K562 (cell line): ENCODE measurements around the gene GABRA4. TPM values are rescaled to one million over a fixed set of nuclear protein-coding genes. Genes with fewer than 3 reads are reported as not detected.

ENCODE experiments used
- ATAC-seq: fragments of 200-7000 bp; cut with Tn5 transposase; 3 replicates; pipeline ENCODE4 v1.9.1; 2020; ENCODE audit warnings: moderate library complexity
- BruUV-seq: library from RNA; stranded (reverse); fragments of 400-500 nt; replicated peaks from 2 replicates; lab custom pipeline; 2021; lab: Mats Ljungman, UMichigan
- CTCF ChIA-PET: fragments of 300-600 bp; formaldehyde crosslinking; extraction: SDS; loops from one replicate; lab custom pipeline; 2021; ENCODE audit warnings: low intra/inter-chr PET ratio; lab: Yijun Ruan, JAX
- POLR2A ChIA-PET: fragments of 300-600, 350-650 bp; sonication (Branson Sonifier 250); formaldehyde crosslinking; extraction: SDS; loops from one replicate; lab custom pipeline; 2021; ENCODE audit warnings: antibody characterized with exemption, inconsistent platforms; lab: Yijun Ruan, JAX
- DNase-seq, 4 experiments: peaks; one replicate each; pipeline versions ENCODE4 v3.0.0 to v3.0.0-alpha.2; 2011 to 2018; ENCODE audit warnings: low spot score in 3 of 4, mixed read lengths in 3 of 4; ENCODE audit errors: extremely low read depth in 1 of 4
- FAIRE-seq: peaks from 2 replicates; lab custom pipeline; 2011; peaks lifted over from hg19 to GRCh38; lab: Jason Lieb, UNC
- H2AFZ ChIP-seq: 2 replicates; pipeline ENCODE4 v1.6.0; 2011; ENCODE audit warnings: low read depth, low read length, control low read depth, inconsistent platforms
- H3K27ac ChIP-seq: fragments of 200-600 bp; 3 replicates; pipeline ENCODE4 v1.8.0; 2011; ENCODE audit warnings: low read depth, mild to moderate bottlenecking, control low read depth, inconsistent platforms, low read length, moderate library complexity, mixed read lengths; ENCODE audit errors: extremely low read depth
- H3K27me3 ChIP-seq, 2 experiments: fragments of 300-600 bp in 1 of 2; 2 replicates in 1 of 2; 3 replicates in 1 of 2; pipeline versions ENCODE4 v1.6.0 to v1.8.0; 2011; ENCODE audit warnings: inconsistent platforms in 2 of 2, low read length in 2 of 2, mild to moderate bottlenecking in 1 of 2, mixed read lengths in 1 of 2, moderate library complexity in 1 of 2; ENCODE audit not compliant: control insufficient read depth in 2 of 2, insufficient read depth in 2 of 2
- H3K36me3 ChIP-seq: fragments of 300-600 bp; 3 replicates; pipeline ENCODE4 v1.8.0; 2011; ENCODE audit warnings: mild to moderate bottlenecking, low read length, inconsistent platforms; ENCODE audit not compliant: control insufficient read depth, insufficient read depth
- H3K4me1 ChIP-seq, 2 experiments: fragments of 200-600 bp in 1 of 2; replicated peaks in 1 of 2; 2 replicates in 1 of 2; 3 replicates in 1 of 2; pipeline versions ENCODE4 v1.5.1 to v1.8.0; 2011; ENCODE audit warnings: inconsistent platforms in 2 of 2, low read length in 2 of 2, mild to moderate bottlenecking in 1 of 2, mixed read lengths in 1 of 2, moderate library complexity in 1 of 2; ENCODE audit not compliant: control insufficient read depth in 2 of 2, insufficient read depth in 2 of 2
- H3K4me2 ChIP-seq: 2 replicates; pipeline ENCODE4 v1.6.1; 2011; ENCODE audit warnings: low read length, control low read depth, inconsistent platforms, mixed read lengths; ENCODE audit not compliant: insufficient read depth
- H3K4me3 ChIP-seq: fragments of 200-600 bp; sonication (generic), shearing (Covaris generic); 2 replicates; pipeline ENCODE4 v1.5.1; 2016; ENCODE audit warnings: control low read depth, inconsistent platforms
- H3K79me2 ChIP-seq: fragments of 200-600 bp; 3 replicates; pipeline ENCODE4 v1.8.0; 2011; ENCODE audit warnings: low read length, inconsistent platforms; ENCODE audit not compliant: control insufficient read depth, insufficient read depth
- H3K9ac ChIP-seq, 2 experiments: 2 replicates each; pipeline versions ENCODE4 v1.6.0 to v1.6.1; 2011; ENCODE audit warnings: low read depth in 2 of 2, low read length in 2 of 2, control low read depth in 1 of 2, inconsistent platforms in 1 of 2, mild to moderate bottlenecking in 1 of 2, mixed read lengths in 1 of 2; ENCODE audit not compliant: insufficient read depth in 1 of 2
- H3K9me1 ChIP-seq: one replicate; pipeline ENCODE4 v1.6.0; 2011; ENCODE audit warnings: inconsistent platforms, mild to moderate bottlenecking, low read length, moderate library complexity; ENCODE audit not compliant: control insufficient read depth, insufficient read depth
- H3K9me3 ChIP-seq: replicated peaks from 2 replicates; pipeline ENCODE4 v1.5.1; 2011; ENCODE audit warnings: low read depth, low read length, inconsistent platforms; ENCODE audit not compliant: control insufficient read depth, insufficient read depth
- H4K20me1 ChIP-seq: replicated peaks from 2 replicates; pipeline ENCODE4 v1.6.1; 2011; ENCODE audit warnings: low read length, inconsistent platforms, mixed read lengths; ENCODE audit not compliant: control insufficient read depth, insufficient read depth
- BMI1 ChIP-seq: fragments of 150-350 bp; IDR thresholded peaks from 2 replicates; pipeline ENCODE4 v1.6.1; 2014; ENCODE audit warnings: low read length
- DACH1 ChIP-seq: fragments of 450-650 bp; IDR thresholded peaks from 2 replicates; pipeline ENCODE4 v1.6.1; 2018; ENCODE audit not compliant: partially characterized antibody
- HNRNPK ChIP-seq: fragments of 200-400 bp; formaldehyde crosslinking; IDR thresholded peaks from one replicate; pipeline ENCODE4 v1.6.1; 2018; ENCODE audit warnings: mild to moderate bottlenecking, low read depth, low read length; ENCODE audit not compliant: poor library complexity, severe bottlenecking
- MXD1 ChIP-seq: fragments of 250-450 bp; sonication (Bioruptor Pico); IDR thresholded peaks from 2 replicates; pipeline ENCODE4 v1.8.0; 2021; ENCODE audit warnings: borderline replicate concordance, mild to moderate bottlenecking, moderate library complexity; ENCODE audit not compliant: poor library complexity, severe bottlenecking
- TFE3 ChIP-seq: fragments of 450-650 bp; formaldehyde crosslinking; IDR thresholded peaks from 2 replicates; pipeline ENCODE4 v1.4.0; 2020; ENCODE audit warnings: mild to moderate bottlenecking, mixed read lengths
- WGBS: fragments of 100-300 bp; shearing (Covaris generic); methylation state at CpG from one replicate; pipeline ENCODE4 v1.1.6; 2016; ENCODE audit warnings: low coverage, mixed read lengths; ENCODE audit not compliant: insufficient coverage; ENCODE audit errors: missing lambda C conversion rate; 5-methylcytosine and 5-hydroxymethylcytosine counted together
- in situ Hi-C: fragments of 300-500 bp; cut with MboI; formaldehyde crosslinking; loops from 4 replicates; pipeline ENCODE4 v1.15.0; 2018; ENCODE audit warnings: inconsistent platforms, mixed read lengths
- intact Hi-C: fragments of 100-400 bp; cut with micrococcal nuclease; formaldehyde crosslinking; loops from 2 replicates; pipeline ENCODE4 v1.14.2; 2022
- polyA plus RNA-seq, 8 experiments: library from polyadenylated mRNA; depleted of rRNA in 4 of 8; stranded (reverse) in 5 of 8; unstranded in 3 of 8; fragments of >200 nt; fragmentation: Nextera tagmentation in 2 of 8; fragmentation: Illumina TruSeq in 1 of 8; extraction: Ambion mirVana in 2 of 8; extraction: Trizol in 1 of 8; gene quantifications; 2 replicates each; pipeline versions ENCODE4 v1.2.1 to v1.2.3, GENCODE V29; 2011 to 2014; ENCODE audit warnings: inconsistent platforms in 1 of 8, missing spikeins in 1 of 8
- total RNA-seq, 7 experiments: library from RNA; depleted of rRNA in 6 of 7; stranded (reverse); fragments of >200 nt in 6 of 7; fragmentation: Illumina TruSeq in 2 of 7; extraction: Trizol in 2 of 7; gene quantifications; 2 replicates each; pipeline versions ENCODE4 v1.2.1 to v1.2.3, GENCODE V29; 2011 to 2021; ENCODE audit warnings: low replicate concordance in 1 of 7
- TF ChIP-seq, protein P1 (sequence below): sonication (generic); formaldehyde crosslinking; IDR thresholded peaks from 2 replicates; pipeline ENCODE4 v1.8.1; 2023; ENCODE audit warnings: mild to moderate bottlenecking, missing genetic modification reagents

GABRA4 gene
- total and polyA plus RNA-seq, 9 of the 15 experiments (the other 6 are each of a cell fraction or from before 2014, with no cell fraction given), result not detected

GRCh38 chr4:46909078-46909477 lies 84.3 kb downstream of the GABRA4 start, which contains the start of gene COX7B2 (continued):
- TF ChIP-seq, protein P1, sequence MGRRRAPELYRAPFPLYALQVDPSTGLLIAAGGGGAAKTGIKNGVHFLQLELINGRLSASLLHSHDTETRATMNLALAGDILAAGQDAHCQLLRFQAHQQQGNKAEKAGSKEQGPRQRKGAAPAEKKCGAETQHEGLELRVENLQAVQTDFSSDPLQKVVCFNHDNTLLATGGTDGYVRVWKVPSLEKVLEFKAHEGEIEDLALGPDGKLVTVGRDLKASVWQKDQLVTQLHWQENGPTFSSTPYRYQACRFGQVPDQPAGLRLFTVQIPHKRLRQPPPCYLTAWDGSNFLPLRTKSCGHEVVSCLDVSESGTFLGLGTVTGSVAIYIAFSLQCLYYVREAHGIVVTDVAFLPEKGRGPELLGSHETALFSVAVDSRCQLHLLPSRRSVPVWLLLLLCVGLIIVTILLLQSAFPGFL, result no peak
- TF ChIP-seq BMI1 (no peak), MXD1 (CRISPR knock-in tag) (no peak)

- H3K27me3 ChIP-seq, result no peaks in the 10 kb centered on the region
- 0% methylated on average over 4 of the region's 4 CpGs for WGBS
- H2AFZ ChIP-seq, result no peak overlapping the region
- H3K4me2 ChIP-seq, result no peak overlapping the region
- no peak overlapping the region for H3K9ac ChIP-seq
- TF ChIP-seq DACH1, result no peak
- peak; percentile 85 for TF ChIP-seq TFE3
- TF ChIP-seq HNRNPK, result no peak
- H4K20me1 ChIP-seq, result no peaks in the 10 kb centered on the region
- no peaks in the 10 kb centered on the region for H3K4me1 ChIP-seq
- no peaks in the 10 kb centered on the region for H3K9me1 ChIP-seq
- no peaks in the 10 kb centered on the region for H3K9me3 ChIP-seq
- no peaks in the 10 kb centered on the region for H3K79me2 ChIP-seq
- intact Hi-C loops (no loop called here), in situ Hi-C loops (no loop called here)
- ATAC-seq (no peak), FAIRE-seq (no peak), DNase-seq (no peak)
- CTCF ChIA-PET, result no interaction called here
- BruUV-seq, result no TSS peak
- H3K4me3 ChIP-seq, result no peak overlapping the region
- POLR2A ChIA-PET, result no interaction called here
- no peaks in the 10 kb centered on the region for H3K36me3 ChIP-seq
- H3K27ac ChIP-seq, result no peak overlapping the region
Observed at GRCh38 chr4:46908148-46908547, 85.2 kb downstream of the GABRA4 start.
